ENCODE measurements around the gene LIX1L. TPM values are rescaled to one million over a fixed set of nuclear protein-coding genes. Genes with fewer than 3 reads are reported as not detected.
A peak's percentile ranks its signal among the peaks of the same experiment; 100 is the strongest.

The LIX1L gene
- total RNA-seq, 1 donor from 2014 or later: 37.5 TPM

- TF ChIP-seq, protein P1, sequence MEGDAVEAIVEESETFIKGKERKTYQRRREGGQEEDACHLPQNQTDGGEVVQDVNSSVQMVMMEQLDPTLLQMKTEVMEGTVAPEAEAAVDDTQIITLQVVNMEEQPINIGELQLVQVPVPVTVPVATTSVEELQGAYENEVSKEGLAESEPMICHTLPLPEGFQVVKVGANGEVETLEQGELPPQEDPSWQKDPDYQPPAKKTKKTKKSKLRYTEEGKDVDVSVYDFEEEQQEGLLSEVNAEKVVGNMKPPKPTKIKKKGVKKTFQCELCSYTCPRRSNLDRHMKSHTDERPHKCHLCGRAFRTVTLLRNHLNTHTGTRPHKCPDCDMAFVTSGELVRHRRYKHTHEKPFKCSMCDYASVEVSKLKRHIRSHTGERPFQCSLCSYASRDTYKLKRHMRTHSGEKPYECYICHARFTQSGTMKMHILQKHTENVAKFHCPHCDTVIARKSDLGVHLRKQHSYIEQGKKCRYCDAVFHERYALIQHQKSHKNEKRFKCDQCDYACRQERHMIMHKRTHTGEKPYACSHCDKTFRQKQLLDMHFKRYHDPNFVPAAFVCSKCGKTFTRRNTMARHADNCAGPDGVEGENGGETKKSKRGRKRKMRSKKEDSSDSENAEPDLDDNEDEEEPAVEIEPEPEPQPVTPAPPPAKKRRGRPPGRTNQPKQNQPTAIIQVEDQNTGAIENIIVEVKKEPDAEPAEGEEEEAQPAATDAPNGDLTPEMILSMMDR (conservative IDR thresholded peaks at IDR 0.05): no peak
- no peak overlapping the region for H3K4me3 Mint-ChIP-seq
- peaks cover 21% of the 10 kb centered on the region for H3K4me1 Mint-ChIP-seq
- peaks cover 3% of the 10 kb centered on the region for H3K36me3 Mint-ChIP-seq (ENCODE audit: low read depth)
- H3K27ac Mint-ChIP-seq (ENCODE audit: unreplicated experiment): no peak overlapping the region
- no peaks in the 10 kb centered on the region for H3K9me3 Mint-ChIP-seq
- DNase-seq (ENCODE audit: low read depth, low spot score): no peak
- H3K27me3 Mint-ChIP-seq (ENCODE audit: low read depth): no peaks in the 10 kb centered on the region
These were observed 11.3 kb downstream of the LIX1L start for GRCh38 chr1:145946477-145946986.

GRCh38 chr1:145944532-145944931, 13.3 kb downstream of the LIX1L start:
- TF ChIP-seq, protein P1 (conservative IDR thresholded peaks at IDR 0.05): no peak
- H3K9me3 Mint-ChIP-seq: no peaks in the 10 kb centered on the region
- peaks cover 7% of the 10 kb centered on the region for H3K4me1 Mint-ChIP-seq
- peaks cover 3% of the 10 kb centered on the region for H3K36me3 Mint-ChIP-seq (ENCODE audit: low read depth)
- no peak for DNase-seq (ENCODE audit: low read depth, low spot score)
- no peak overlapping the region for H3K4me3 Mint-ChIP-seq
- no peaks in the 10 kb centered on the region for H3K27me3 Mint-ChIP-seq (ENCODE audit: low read depth)
- H3K27ac Mint-ChIP-seq (ENCODE audit: unreplicated experiment): no peak overlapping the region

GRCh38 chr1:145942871-145943270, 14.9 kb downstream of the LIX1L start:
- peaks cover 7% of the 10 kb centered on the region for H3K4me1 Mint-ChIP-seq
- H3K4me3 Mint-ChIP-seq: no peak overlapping the region
- DNase-seq (ENCODE audit: low read depth, low spot score): no peak
- TF ChIP-seq, protein P1 (conservative IDR thresholded peaks at IDR 0.05): no peak
- no peaks in the 10 kb centered on the region for H3K9me3 Mint-ChIP-seq
- peak overlapping the region; percentile 73 for H3K27ac Mint-ChIP-seq (ENCODE audit: unreplicated experiment)
- H3K27me3 Mint-ChIP-seq (ENCODE audit: low read depth): no peaks in the 10 kb centered on the region
- H3K36me3 Mint-ChIP-seq (ENCODE audit: low read depth): peaks cover 3% of the 10 kb centered on the region

- no peak for DNase-seq (ENCODE audit: low read depth, low spot score)
- H3K4me1 Mint-ChIP-seq: peaks cover 7% of the 10 kb centered on the region
- H3K4me3 Mint-ChIP-seq: no peak overlapping the region
- peak overlapping the region; percentile 73 for H3K27ac Mint-ChIP-seq (ENCODE audit: unreplicated experiment)
- TF ChIP-seq, protein P1 (conservative IDR thresholded peaks at IDR 0.05): no peak
- no peaks in the 10 kb centered on the region for H3K27me3 Mint-ChIP-seq (ENCODE audit: low read depth)
- H3K9me3 Mint-ChIP-seq: no peaks in the 10 kb centered on the region
- peaks cover 3% of the 10 kb centered on the region for H3K36me3 Mint-ChIP-seq (ENCODE audit: low read depth)
These were observed 15.4 kb downstream of the LIX1L start for GRCh38 chr1:145942405-145942804.

GRCh38 chr1:145937436-145937835, 20.4 kb downstream of the LIX1L start:
- TF ChIP-seq, protein P1 (conservative IDR thresholded peaks at IDR 0.05): no peak
- Mint-ChIP-seq H3K27me3 (ENCODE audit: low read depth) (no peaks in the 10 kb centered on the region), H3K4me3 (no peak overlapping the region), H3K27ac (ENCODE audit: unreplicated experiment) (no peak overlapping the region), H3K9me3 (no peaks in the 10 kb centered on the region), H3K4me1 (peaks cover 3% of the 10 kb centered on the region), H3K36me3 (ENCODE audit: low read depth) (no peaks in the 10 kb centered on the region)
- no peak for DNase-seq (ENCODE audit: low read depth, low spot score)
